ENCODE measurements around the gene CLINT1. TPM values are rescaled to one million over a fixed set of nuclear protein-coding genes. Genes with fewer than 3 reads are reported as not detected.
"Not testable (repeated sequence)": the region's sequence is repeated elsewhere in the genome, so short reads cannot be mapped to it uniquely, and the experiment has no call there.

CLINT1 gene
- total and polyA plus RNA-seq, 2 experiments from 2014 or later = 71.7 to 101 TPM

DNA sequence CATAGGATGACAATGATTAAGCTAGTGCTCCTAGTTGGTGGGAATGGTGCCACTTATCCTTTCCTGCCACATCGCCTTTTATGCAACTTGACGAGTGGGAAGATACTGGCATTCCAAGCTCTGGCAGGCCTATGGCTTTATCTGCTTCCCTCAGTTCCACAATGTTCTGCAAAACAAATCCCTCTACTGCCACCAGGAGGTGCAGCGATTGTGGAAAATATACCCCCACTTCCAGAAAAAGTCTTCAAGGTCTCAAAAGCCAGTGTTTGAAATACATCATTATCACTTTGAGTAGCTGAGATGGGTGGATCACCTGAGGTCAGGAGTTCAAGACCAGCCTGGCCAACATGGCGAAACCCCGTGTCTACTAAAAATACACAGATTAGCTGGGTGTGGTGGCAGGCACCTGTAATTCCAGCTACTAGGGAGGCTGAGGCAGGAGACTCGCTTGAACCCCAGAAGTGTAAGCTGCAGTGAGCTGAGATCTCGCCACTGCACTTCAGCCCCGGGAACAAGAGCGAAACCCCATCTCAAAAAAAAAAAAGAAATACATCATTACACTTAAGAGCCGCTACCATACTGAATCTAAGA lies 3.4 kb downstream of the CLINT1 start (continued):
- TF ChIP-seq, protein P1, sequence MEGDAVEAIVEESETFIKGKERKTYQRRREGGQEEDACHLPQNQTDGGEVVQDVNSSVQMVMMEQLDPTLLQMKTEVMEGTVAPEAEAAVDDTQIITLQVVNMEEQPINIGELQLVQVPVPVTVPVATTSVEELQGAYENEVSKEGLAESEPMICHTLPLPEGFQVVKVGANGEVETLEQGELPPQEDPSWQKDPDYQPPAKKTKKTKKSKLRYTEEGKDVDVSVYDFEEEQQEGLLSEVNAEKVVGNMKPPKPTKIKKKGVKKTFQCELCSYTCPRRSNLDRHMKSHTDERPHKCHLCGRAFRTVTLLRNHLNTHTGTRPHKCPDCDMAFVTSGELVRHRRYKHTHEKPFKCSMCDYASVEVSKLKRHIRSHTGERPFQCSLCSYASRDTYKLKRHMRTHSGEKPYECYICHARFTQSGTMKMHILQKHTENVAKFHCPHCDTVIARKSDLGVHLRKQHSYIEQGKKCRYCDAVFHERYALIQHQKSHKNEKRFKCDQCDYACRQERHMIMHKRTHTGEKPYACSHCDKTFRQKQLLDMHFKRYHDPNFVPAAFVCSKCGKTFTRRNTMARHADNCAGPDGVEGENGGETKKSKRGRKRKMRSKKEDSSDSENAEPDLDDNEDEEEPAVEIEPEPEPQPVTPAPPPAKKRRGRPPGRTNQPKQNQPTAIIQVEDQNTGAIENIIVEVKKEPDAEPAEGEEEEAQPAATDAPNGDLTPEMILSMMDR (conservative IDR thresholded peaks at IDR 0.05; ENCODE audit: low read depth in 2 of 2) = peak; percentile 81 to 82
- TF ChIP-seq, protein P2, sequence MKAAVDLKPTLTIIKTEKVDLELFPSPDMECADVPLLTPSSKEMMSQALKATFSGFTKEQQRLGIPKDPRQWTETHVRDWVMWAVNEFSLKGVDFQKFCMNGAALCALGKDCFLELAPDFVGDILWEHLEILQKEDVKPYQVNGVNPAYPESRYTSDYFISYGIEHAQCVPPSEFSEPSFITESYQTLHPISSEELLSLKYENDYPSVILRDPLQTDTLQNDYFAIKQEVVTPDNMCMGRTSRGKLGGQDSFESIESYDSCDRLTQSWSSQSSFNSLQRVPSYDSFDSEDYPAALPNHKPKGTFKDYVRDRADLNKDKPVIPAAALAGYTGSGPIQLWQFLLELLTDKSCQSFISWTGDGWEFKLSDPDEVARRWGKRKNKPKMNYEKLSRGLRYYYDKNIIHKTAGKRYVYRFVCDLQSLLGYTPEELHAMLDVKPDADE (IDR thresholded peaks at IDR 0.05) = no peak
- TF ChIP-seq POLR2AphosphoS5 (IDR thresholded peaks at IDR 0.05; ENCODE audit: low read depth) = no peak

DNA sequence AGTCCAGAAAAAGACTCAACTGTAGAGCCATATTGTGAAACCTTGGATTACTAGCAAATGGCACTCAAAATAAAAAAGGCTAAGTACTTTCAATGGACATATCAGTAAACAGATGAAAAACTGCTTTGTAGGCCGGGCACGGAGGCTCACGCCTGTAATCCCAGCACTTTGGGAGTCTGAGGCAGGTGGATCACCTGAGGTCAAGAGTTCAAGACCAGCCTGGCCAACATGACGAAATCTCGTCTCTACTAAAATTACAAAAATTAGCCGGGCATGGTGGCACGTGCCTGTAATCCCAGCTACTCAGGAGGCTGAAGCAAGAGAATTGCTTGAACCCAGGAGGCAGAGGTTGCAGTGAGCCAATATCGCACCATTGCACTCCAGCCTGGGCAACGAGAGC lies 5.6 kb downstream of the CLINT1 start:
- H3K9me3 Mint-ChIP-seq; H2AFZ ChIP-seq; H3K4me3 ChIP-seq; H3K4me3 Mint-ChIP-seq; H3K4me2 ChIP-seq; H3K9me2 ChIP-seq (ENCODE audit: insufficient read depth); H3K36me3 ChIP-seq (ENCODE audit: insufficient read depth); H3K27ac ChIP-seq (ENCODE audit: low read depth); ATAC-seq; H3K27me3 ChIP-seq (ENCODE audit: insufficient read depth); DNase-seq (ENCODE audit: low spot score); H3K27me3 Mint-ChIP-seq (ENCODE audit: insufficient read depth, low read depth, poor library complexity); H3F3A ChIP-seq (replicated peaks; ENCODE audit: low read depth): not testable (repeated sequence)
- peaks cover 100% of the 10 kb centered on the region for H3K79me2 ChIP-seq (replicated peaks; ENCODE audit: insufficient read depth)
- Mint-ChIP-seq H3K4me1 (peaks cover 17% of the 10 kb centered on the region), H3K27ac (peak overlapping the region; percentile 67; the same call in 1 of the 2 replicates), H3K36me3 (ENCODE audit: low read depth) (peaks cover 13% of the 10 kb centered on the region; the same call in 1 of the 3 replicates)
- H3K4me1 ChIP-seq (ENCODE audit: insufficient read depth) = peaks cover 14% of the 10 kb centered on the region; the same call in 1 of the 2 replicates
- peaks cover 34% of the 10 kb centered on the region for H4K20me1 ChIP-seq (replicated peaks; ENCODE audit: insufficient read depth)

DNA sequence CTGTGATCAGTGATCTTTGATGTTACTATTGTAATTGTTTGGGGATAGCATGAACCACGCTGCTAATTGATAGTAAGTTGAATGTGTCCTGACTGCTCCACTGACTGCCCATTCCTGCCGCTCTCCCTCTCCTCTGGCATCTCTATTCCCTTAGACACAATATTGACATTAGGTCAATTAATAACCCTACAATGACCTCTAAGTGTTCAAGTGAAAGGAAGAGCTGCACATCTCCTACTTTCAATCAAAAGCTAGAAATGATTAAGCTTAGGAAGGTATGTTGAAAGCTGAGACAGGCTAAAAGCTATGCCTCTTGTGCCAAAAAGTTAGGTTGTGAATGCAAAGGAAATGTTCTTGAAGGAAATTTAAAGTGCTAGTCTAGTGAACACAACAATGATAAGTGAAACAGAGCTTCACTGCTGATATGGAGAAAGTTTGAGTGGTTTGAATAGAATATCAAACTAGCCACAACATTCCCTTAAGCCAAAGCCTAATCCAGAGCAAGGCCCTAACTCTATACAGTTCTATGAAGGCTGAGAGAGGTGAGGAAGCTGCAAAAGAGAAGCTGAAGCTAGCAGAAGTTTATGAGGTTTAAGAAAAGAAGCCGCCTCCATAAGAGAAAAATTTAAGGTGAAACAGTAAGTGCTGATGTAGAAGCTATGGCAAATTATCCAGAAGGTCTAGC lies 12.9 kb downstream of the CLINT1 start:
- no peak overlapping the region for H3K27ac Mint-ChIP-seq
- no peak overlapping the region for H3K4me3 ChIP-seq
- H3K79me2 ChIP-seq (replicated peaks; ENCODE audit: insufficient read depth) = peaks cover 100% of the 10 kb centered on the region
- TF ChIP-seq JUNB (IDR thresholded peaks at IDR 0.05; ENCODE audit: unreplicated experiment) (no peak), EZH2 (IDR thresholded peaks at IDR 0.05; ENCODE audit: low read depth, unreplicated experiment) (no peak), CREB1 (CRISPR knock-in tag; IDR thresholded peaks at IDR 0.05; ENCODE audit: low read depth) (no peak)
- TF ChIP-seq, protein P1 (conservative IDR thresholded peaks at IDR 0.05; ENCODE audit: low read depth in 2 of 2) = no peak

More for the DNA sequence above, 12.9 kb downstream of the CLINT1 start:
- no peak for DNase-seq (ENCODE audit: low spot score)
- Histone ChIP-seq H3K27me3 (ENCODE audit: insufficient read depth) (no peaks in the 10 kb centered on the region), H3K9me2 (ENCODE audit: insufficient read depth) (no peaks in the 10 kb centered on the region), H3K4me2 (no peak overlapping the region), H3K4me1 (ENCODE audit: insufficient read depth) (peaks cover 9% of the 10 kb centered on the region; the same call in 1 of the 2 replicates), H3K27ac (ENCODE audit: low read depth) (no peak overlapping the region), H2AFZ (no peak overlapping the region), H3F3A (replicated peaks; ENCODE audit: low read depth) (no peaks in the 10 kb centered on the region), H3K36me3 (ENCODE audit: insufficient read depth) (0 out of 2 replicates have a peak, but pooled peaks cover 7% of the 10 kb centered on the region), H4K20me1 (replicated peaks; ENCODE audit: insufficient read depth) (peaks cover 32% of the 10 kb centered on the region)
- peaks cover 7% of the 10 kb centered on the region; the same call in 2 of the 3 replicates for H3K4me1 Mint-ChIP-seq
- H3K4me3 Mint-ChIP-seq = no peak overlapping the region
- H3K9me3 Mint-ChIP-seq = peaks cover 6% of the 10 kb centered on the region
- no peaks in the 10 kb centered on the region for H3K27me3 Mint-ChIP-seq (ENCODE audit: insufficient read depth, low read depth, poor library complexity)
- no peak for ATAC-seq
- peaks cover 33% of the 10 kb centered on the region for H3K36me3 Mint-ChIP-seq (ENCODE audit: low read depth)
